NT2/D1 (cell line): ENCODE data around the gene NOX5.

ENCODE experiments used
- SUZ12 ChIP-seq: IDR thresholded peaks from 2 replicates; pipeline ENCODE4 v1.6.1; 2011; ENCODE audit not compliant: insufficient read length, insufficient read depth; ENCODE audit errors: extremely low read depth
- ZNF274 ChIP-seq: IDR thresholded peaks from 2 replicates; pipeline ENCODE4 v1.6.1; 2011; ENCODE audit warnings: mild to moderate bottlenecking, low read depth, low read length

- no peak for TF ChIP-seq SUZ12
- TF ChIP-seq ZNF274, result no peak
Observed at GRCh38 chr15:69069996-69070395, 55.5 kb downstream of the NOX5 start.
